ENCODE measurements around the gene INO80B. TPM values are rescaled to one million over a fixed set of nuclear protein-coding genes. Genes with fewer than 3 reads are reported as not detected.

Gene INO80B
- polyA plus RNA-seq, 1 donor (not counting 4 experiments of a cell fraction or from before 2014, with no cell fraction given), result 18.8 TPM

- TF ChIP-seq EZH2 (IDR thresholded peaks at IDR 0.05; ENCODE audit: low read length), result no peak
- TF ChIP-seq CTCF (optimal IDR thresholded peaks at IDR 0.05 in 1 of 3, IDR thresholded peaks at IDR 0.05 in 1 of 3, conservative IDR thresholded peaks at IDR 0.05 in 1 of 3; ENCODE audit: extremely low read depth in 1 of 3, insufficient read depth in 2 of 3, low read length in 3 of 3), result no peak
- Histone ChIP-seq H3K4me2 (ENCODE audit: control insufficient read depth, extremely low read depth, insufficient read depth, low read depth, low read length) (peak overlapping the region; percentile 84), H3K27me3 (ENCODE audit: control insufficient read depth, extremely low read depth, insufficient read depth, low read length) (no peaks in the 10 kb centered on the region), H3K27ac (ENCODE audit: control insufficient read depth, insufficient read depth, low read length) (no peak overlapping the region), H3K79me2 (ENCODE audit: control insufficient read depth, insufficient read depth, low read length) (peaks cover 83% of the 10 kb centered on the region), H3K9me3 (ENCODE audit: control insufficient read depth, low read depth, low read length) (no peaks in the 10 kb centered on the region), H4K20me1 (ENCODE audit: control insufficient read depth, extremely low read depth, insufficient read depth, low read length) (peaks cover 27% of the 10 kb centered on the region), H3K36me3 (ENCODE audit: control insufficient read depth in 2 of 2, extremely low read depth in 1 of 2, insufficient read depth in 2 of 2, low read length in 2 of 2) (peaks cover 14 to 51% of the 10 kb centered on the region in 2 experiments), H3K9me1 (ENCODE audit: control insufficient read depth, extremely low read depth, insufficient read depth, low read length) (peaks cover 8% of the 10 kb centered on the region), H3K9ac (ENCODE audit: control insufficient read depth, extremely low read depth, insufficient read depth, low read length) (no peak overlapping the region), H2AFZ (ENCODE audit: control insufficient read depth, low read length) (no peak overlapping the region), H3K4me3 (ENCODE audit: control insufficient read depth in 2 of 3, extremely low read depth in 1 of 3, insufficient read depth in 2 of 3, low read depth in 1 of 3, low read length in 3 of 3) (peak overlapping the region in 2 of 3 experiments; percentile 74 to 78), H3K4me1 (ENCODE audit: control insufficient read depth, extremely low read depth, insufficient read depth, low read length) (peaks cover 35% of the 10 kb centered on the region)
- DNase-seq (ENCODE audit: low read depth, low spot score), result no peak
- no peak for FAIRE-seq
- dilution Hi-C loops (cut with MboI; ENCODE audit: extremely low pct_ligation_motif_present, low sequenced_read_pairs), result no loop called here
Observed at GRCh38 chr2:74438248-74438647, 16.6 kb upstream of the INO80B start.

- Histone ChIP-seq H3K79me2 (ENCODE audit: control insufficient read depth, insufficient read depth, low read length) (peaks cover 75% of the 10 kb centered on the region), H3K9me1 (ENCODE audit: control insufficient read depth, extremely low read depth, insufficient read depth, low read length) (peaks cover 8% of the 10 kb centered on the region), H3K36me3 (ENCODE audit: control insufficient read depth in 2 of 2, extremely low read depth in 1 of 2, insufficient read depth in 2 of 2, low read length in 2 of 2) (peaks cover 14 to 47% of the 10 kb centered on the region in 2 experiments), H3K4me2 (ENCODE audit: control insufficient read depth, extremely low read depth, insufficient read depth, low read depth, low read length) (peak overlapping the region; percentile 84), H4K20me1 (ENCODE audit: control insufficient read depth, extremely low read depth, insufficient read depth, low read length) (peaks cover 27% of the 10 kb centered on the region), H3K27me3 (ENCODE audit: control insufficient read depth, extremely low read depth, insufficient read depth, low read length) (no peaks in the 10 kb centered on the region), H3K9me3 (ENCODE audit: control insufficient read depth, low read depth, low read length) (no peaks in the 10 kb centered on the region), H3K27ac (ENCODE audit: control insufficient read depth, insufficient read depth, low read length) (peak overlapping the region; percentile 93), H3K9ac (ENCODE audit: control insufficient read depth, extremely low read depth, insufficient read depth, low read length) (peak overlapping the region; percentile 98), H3K4me1 (ENCODE audit: control insufficient read depth, extremely low read depth, insufficient read depth, low read length) (peaks cover 35% of the 10 kb centered on the region), H2AFZ (ENCODE audit: control insufficient read depth, low read length) (no peak overlapping the region), H3K4me3 (ENCODE audit: control insufficient read depth in 2 of 3, extremely low read depth in 1 of 3, insufficient read depth in 2 of 3, low read depth in 1 of 3, low read length in 3 of 3) (peak overlapping the region; percentile 74 to 98 (median 78))
- no peak for TF ChIP-seq EZH2 (IDR thresholded peaks at IDR 0.05; ENCODE audit: low read length)
- TF ChIP-seq CTCF (optimal IDR thresholded peaks at IDR 0.05 in 1 of 3, IDR thresholded peaks at IDR 0.05 in 1 of 3, conservative IDR thresholded peaks at IDR 0.05 in 1 of 3; ENCODE audit: extremely low read depth in 1 of 3, insufficient read depth in 2 of 3, low read length in 3 of 3), result no peak
- dilution Hi-C loops (cut with MboI; ENCODE audit: extremely low pct_ligation_motif_present, low sequenced_read_pairs), result no loop called here
- FAIRE-seq (no peak), DNase-seq (ENCODE audit: low read depth, low spot score) (no peak)
Observed at GRCh38 chr2:74439373-74439772, 15.5 kb upstream of the INO80B start.

Measured in keratinocyte (primary cell).